Stimulated activated CD8-positive, alpha-beta memory T cell treated with anti-CD3 and anti-CD28 coated beads, Interleukin-4, amount 100 ng/mL, for 24 hours (primary cell): ENCODE data around the gene CNIH3.
"Not testable (repeated sequence)": the region's sequence is repeated elsewhere in the genome, so short reads cannot be mapped to it uniquely, and the experiment has no call there.

Experiments used
- DNase-seq: peaks from one replicate; pipeline ENCODE4 v3.0.0-alpha.2; 2020; ENCODE audit warnings: low read depth

Gene CNIH3

DNA sequence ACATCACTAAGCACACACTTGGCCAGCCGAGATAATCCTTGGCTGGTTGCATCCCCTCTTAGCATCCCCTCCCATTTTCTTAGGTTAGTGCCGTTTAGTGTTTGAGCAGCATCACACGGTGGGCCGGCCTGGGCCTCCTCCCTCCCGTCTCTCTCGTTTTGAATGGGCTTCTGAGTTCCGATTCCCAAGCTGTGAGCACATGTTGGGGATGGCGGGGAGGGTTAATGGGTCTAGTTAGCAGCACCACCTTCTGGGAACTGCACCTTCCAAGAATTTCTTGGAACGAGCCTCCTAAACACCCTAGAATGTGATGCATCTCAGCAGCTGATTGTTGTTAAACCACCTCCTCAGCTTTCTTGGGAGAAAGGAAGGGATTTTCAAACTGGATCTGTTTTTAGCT lies 73.3 kb downstream of the CNIH3 start:
- no peak for DNase-seq

DNA sequence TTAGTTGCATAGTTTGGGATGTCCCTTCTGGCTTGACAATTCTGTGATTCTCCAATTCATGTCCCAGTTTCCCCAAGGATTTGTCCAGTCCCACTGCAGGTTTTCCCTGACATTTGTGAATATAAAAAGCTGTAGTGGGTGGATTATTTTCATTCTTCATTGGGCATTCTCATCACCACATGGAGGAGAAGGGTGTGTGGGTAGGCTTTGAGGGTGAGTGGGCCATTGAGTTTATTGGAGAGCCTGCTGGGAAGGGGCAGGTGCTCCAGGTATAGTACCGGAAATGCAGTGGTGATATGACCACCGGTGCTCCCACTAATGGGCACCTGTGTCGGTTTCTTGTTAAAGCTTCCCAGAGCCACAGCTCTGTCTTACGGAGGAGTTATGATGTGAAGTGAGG lies 74.5 kb downstream of the CNIH3 start:
- no peak for DNase-seq

DNA sequence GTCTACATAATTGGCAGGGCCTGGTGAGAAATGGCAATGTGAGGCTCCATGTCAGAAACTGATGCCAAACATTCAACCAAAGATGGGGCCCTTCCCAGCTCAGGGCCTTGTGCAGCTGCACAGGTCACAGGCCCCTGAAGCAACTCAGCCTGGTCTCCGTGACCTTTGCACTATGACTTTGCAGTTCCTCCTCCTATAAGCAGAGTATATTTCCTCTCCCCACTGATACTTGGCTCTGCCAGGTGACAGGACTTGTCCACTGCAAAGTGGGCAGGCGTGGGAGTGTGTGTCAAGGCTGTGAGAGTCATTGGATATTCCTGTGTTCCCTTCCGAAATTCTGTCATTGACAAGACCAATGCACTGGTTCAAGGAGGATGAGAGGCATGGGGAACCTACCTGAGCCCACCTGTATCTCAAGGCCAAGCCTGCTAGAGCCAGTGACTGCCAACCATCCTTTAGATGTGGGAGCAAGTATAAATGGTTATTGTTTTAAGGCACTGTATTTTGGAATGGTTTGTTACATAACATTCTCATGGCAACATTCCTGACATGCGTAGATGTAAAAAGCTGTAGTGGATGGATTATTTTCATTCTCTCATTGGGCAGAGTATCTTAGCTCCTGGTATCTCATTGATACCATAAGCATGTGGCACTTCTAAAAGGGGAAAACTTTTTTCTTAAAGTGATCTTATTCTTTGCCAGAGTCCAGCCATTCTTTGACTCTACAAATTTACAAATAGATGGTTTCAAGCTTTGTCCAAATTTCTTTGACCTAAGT lies 75.2 kb downstream of the CNIH3 start:
- DNase-seq, result no peak

DNA sequence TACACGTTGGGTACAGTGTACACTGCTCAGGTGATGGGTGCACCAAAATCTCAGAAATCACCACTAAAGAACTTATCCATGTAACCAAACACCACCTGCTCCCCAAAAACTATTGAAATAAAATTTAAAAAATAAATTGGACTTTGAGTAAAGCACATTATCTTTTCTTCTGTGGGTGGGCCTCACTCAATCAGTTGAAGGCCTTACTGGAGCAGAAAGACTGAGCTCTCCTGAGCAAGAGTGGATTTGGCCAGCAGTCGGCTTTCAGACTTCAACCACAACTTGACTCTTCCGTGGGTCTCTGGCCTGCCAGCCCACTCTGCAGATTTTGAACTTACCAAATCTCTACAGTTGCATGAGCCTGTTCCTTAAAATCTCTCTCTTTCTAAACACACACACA lies 78.9 kb downstream of the CNIH3 start:
- DNase-seq, result no peak

DNA sequence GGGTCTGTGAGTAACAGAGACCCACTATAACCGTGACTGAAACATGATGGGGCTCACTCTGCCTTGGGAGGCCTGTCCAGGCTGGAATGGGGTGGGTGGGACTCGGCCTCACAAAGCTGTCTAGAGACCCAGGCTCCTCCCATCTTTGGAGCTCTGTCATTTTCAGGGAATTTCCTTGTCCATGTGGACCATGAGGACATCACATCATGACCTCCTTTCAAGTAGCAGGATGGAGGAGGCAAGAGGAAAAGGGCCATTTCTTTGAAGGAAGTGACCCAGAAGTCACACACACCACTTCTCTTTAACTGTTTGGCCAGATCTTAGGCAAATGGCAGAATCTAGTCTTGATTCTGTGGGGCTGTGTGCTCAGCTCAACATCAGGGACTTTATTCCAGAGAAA lies 79.9 kb downstream of the CNIH3 start:
- DNase-seq, result no peak

DNA sequence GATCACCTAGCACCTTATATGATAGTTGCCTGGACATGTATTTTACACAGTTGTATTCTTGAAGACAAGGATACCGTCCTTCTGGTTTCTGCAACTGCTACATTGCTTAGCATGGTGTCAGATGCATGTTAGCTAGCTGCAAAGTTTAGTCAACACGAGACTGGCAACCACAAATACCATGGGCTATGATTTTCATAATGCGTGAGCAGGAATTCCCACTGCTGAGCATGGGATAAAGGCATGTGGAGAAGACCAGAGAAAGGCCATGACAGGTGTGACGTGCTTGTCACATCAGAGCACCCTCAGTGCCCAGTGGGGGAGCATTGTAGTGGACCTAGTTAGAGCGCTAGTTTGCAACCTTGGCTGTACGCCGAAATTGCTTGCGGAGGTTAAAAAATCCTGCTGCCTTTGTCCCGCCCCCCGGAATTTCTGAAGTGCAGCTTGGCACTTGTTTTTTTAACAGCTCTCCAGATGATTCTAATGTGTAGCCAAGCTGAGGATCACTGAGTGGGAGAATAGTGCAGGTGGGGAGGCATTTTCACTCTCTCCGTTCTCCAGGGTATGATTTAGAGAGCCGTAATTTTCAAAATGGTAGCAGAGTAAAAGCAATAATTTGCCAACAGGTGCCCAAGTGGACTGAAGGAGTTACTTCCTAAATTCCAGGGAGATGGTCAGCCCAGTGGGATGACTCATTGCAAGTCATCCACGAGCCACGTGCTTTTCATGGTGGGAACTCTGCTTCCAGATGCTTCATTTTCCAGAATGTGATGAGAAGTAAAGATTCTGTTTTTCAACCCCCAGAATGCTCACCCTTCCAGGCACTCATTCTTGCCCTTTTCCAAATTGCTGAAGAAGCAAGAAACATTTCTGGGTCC lies 81.0 kb downstream of the CNIH3 start:
- no peak for DNase-seq

DNA sequence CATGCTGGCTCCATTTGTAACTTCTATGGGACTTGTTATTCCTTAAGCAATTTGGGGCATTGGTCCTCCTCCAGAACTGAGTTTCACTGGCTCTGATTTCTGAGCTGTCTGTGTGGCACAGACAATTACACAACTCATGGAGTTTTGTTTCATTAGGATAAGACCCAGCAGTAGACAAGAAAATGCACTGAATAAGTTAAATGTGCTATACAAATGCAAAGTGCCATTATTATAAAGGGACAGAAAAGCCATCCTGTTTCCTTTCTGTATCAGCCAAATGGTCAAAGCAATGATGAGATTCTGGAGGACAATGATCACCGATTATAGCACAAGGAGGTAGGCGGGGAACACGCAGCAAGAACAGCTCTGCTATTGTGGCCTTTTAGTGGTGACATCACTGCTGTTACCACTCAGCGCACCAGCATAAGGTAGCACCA lies 81.9 kb downstream of the CNIH3 start:
- DNase-seq, result no peak

DNA sequence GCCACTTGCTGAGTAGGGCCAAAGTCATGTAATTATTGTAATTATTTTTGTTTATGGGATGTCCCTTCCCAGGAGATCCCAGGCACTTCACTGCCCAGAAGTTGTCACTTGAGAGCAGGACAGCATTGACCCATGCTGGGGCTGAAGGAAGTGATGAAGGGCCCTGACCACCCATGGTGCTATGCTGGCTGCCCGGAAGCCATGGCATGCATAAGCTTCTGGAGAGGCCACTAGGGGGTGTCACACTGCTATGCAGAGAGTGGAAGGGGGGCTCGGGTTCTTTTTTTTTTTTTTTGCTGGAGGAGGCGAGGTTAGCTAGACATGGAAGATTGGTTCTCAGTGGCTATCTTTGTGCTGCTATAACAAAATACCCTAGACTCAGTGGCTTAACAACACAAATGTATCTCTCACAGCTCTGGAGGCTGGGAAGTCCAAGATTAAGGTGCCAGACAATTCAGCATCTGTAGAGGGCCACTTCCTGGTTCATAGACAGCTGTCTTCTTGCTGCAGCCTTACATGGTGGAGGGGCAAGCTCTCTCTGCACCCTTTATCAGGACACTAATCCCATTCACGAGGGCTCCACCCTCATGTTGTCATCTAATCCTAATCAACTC lies 84.9 kb downstream of the CNIH3 start:
- no peak for DNase-seq

DNA sequence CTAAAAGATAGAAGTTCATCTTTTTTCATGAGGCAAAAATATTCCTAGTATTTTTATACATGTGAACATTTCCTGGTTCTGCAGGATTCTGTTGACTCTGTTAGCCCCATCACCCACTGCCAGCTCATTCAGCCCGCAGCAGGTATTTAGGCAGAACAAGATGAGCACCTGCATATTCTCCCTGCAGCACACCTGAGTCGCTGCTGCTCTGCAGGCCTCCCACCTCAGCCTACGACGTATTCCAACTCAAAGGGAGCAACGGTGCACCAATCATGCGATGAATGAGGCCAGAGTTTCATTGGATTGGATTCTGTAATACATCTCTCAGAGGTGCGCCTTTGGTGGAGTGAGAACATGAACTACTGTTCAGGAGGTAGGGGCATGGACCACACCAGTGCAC lies 87.6 kb downstream of the CNIH3 start:
- DNase-seq, result no peak

DNA sequence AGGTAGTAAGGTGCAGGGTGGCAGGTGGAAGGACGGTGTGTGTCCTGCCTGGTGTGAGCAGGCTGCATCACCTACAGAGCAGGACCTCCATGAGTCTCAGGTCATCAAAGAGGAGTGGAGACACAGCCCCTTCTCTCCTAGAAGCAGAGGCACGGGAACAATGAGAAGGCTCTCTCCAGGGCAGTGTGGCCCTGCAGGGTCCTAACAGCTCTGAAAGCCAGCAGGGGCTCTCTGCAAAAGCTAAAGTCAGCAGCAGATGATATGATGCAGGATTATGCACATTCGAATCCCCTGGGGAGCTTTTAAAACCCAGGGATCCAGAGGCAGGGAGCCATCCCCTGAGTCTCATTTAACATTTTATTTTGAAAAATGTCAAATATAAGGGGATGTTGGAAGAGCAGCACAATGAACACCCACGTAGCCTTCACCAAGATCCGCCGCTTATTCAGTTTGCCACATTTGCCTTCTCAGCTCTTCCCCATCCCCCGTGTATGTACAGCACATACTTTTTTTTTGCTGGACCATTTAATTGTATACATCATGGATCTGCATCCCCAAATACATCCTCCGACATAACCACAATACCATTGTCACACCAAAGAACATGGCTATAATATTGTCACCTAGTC lies 88.1 kb downstream of the CNIH3 start:
- no peak for DNase-seq

DNA sequence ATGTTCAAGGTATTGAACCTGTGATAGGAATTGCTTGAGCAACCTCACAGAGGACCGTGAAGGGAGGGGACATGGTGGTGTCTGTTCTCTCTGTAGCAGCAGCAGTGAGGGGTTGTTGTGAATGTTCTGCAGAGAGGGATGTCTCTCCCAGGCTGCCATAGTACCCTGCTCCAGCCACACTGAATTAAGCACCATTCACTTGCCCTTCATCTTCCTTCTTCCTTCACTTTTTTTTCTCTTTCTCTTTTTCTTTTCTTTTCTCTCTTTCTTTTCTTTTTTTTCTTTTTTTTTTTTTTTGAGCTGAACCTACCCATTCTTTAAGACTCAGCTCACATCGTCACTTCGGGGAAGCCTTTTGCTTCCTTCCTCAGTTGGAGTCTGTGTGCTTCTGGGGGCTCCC lies 89.5 kb downstream of the CNIH3 start:
- DNase-seq, result no peak

DNA sequence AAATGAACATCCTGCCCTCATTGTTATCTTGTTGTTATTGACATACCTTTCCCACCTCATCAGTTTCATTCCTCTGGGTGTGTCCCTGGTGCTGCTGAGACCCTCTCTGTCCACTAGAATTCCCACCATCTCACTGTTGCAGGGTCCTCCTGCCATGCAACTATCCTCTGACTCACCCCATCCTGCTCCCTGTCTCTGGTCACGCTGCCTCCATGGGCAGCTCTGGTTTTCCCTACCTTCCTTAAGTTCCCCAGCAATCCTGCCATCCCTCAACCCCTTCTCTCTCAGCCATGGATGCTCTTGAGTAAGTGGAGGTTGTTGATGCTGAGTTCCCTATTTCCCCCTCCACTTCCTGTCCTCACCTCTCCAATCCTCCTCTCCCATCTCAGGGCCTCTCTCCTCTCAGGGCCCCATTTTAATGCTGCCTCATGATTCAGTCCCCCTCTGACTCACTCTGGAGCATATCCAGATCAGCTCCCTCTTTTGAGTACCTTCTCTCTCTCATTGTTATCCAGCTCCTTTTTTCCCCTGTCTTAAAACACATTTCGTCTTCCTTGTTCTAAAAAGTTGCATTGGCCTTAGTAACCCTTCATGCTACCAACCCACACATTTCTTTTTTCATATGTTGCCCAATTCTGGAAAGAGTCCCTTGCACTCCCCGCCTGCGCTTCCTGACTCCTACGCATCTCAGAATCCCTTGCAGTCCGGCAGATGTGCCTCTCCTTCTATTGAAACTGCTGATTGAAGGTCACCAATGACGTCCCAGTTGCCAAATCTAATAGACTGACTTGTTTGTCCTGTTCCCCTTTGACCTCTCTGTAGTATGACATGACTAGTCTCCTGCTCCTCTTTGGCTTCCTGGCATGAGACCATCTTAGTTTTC lies 92.0 kb downstream of the CNIH3 start:
- no peak for DNase-seq

DNA sequence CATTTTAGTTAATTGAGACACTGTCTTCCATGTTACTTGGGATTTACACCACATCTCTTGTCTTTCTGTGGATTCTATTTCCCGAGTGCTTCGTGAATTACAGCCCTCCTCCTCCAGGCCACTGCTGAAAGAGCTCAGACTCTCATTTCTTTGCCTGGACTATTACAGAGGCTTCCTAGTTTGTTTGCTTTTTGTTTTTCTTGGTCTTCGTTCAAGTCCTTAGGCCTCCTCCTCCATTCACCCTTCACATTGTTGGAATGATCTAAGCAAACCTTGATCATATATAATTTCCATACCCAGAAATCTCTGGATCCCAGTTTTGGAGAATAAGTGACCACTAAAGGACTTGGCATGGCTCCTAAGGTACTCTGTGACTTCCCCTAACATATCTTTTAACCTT lies 94.1 kb downstream of the CNIH3 start:
- DNase-seq, result no peak

DNA sequence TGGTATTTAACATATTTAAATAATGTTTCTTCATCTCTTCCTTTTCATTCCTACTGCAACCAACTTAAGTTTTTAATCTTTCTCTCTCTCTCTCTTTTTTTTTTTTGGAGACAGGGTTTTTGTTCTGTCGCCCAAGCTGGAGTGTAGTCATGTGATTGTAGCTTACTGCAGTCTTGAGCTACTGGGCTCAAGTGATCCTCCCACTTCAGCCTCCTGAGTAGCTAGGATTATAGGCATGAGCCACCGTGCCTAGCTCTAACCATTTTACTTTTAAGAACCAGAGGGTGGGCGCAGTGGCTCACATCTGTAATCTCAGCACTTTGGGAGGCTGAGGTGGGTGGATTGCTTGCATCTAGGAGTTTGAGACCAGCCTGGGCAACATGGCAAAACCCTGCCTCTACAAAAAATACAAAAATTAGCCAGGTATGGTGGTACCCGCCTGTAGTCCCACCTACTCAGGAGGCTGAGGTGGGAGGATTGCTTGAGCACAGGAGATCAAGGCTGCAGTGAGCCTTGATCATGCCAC lies 95.2 kb downstream of the CNIH3 start:
- DNase-seq, result not testable (repeated sequence)

DNA sequence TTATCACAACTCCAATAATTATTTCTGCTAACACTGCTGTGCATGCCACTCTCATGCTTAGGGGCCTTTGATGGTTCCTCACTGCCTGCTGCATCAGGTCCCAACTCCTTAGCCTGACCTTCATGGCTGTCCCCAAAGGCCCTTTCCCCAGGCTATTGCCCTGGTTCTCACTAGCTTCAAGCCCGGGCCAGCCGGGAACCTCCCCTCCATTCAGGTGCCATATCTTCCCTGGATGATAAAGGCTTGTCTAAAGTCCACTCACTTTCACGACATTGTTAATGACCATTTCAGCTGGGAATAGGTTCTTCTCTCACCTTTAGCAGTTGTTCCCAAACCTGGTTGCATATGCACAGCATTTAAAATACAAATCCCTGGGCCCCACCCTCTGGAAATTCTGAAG lies 95.8 kb downstream of the CNIH3 start:
- DNase-seq, result no peak

DNA sequence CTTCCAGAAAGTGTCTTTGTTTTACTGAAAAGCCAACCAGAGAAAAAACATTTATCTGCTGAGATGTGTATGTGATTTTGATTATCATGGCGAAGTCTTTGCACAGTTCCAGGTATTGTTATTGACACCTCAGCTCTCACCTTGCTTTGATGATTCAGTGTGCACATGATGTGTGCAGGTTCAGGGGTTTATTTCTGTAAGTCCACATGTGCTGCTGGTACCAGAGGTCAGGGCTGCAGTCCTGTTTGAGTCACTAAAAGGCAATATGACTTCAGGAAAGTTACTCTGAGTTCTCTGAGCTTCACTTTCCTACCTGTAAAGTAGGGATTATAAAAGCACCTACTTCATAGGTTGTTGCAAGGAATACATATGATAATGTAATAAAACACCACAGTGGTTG lies 97.1 kb downstream of the CNIH3 start:
- no peak for DNase-seq

DNA sequence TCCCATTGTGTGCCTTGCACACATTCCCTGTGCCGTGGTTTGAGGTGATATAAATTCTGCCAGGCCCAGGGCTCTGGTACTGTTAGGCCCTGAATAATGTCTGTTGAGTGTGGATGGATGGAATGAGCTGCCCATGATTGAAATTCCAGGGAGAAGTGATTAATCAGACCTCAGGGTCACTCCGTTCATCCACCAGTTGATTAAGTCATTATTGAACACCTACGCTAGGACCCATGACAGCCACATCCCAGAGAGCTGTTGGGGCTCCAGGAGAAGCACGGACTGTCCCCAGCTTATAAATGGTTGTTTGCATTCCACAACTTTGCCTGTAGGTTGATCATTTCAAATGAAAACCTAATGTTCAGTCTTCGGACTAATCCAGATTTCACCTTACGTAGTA lies 98.4 kb downstream of the CNIH3 start:
- no peak for DNase-seq

DNA sequence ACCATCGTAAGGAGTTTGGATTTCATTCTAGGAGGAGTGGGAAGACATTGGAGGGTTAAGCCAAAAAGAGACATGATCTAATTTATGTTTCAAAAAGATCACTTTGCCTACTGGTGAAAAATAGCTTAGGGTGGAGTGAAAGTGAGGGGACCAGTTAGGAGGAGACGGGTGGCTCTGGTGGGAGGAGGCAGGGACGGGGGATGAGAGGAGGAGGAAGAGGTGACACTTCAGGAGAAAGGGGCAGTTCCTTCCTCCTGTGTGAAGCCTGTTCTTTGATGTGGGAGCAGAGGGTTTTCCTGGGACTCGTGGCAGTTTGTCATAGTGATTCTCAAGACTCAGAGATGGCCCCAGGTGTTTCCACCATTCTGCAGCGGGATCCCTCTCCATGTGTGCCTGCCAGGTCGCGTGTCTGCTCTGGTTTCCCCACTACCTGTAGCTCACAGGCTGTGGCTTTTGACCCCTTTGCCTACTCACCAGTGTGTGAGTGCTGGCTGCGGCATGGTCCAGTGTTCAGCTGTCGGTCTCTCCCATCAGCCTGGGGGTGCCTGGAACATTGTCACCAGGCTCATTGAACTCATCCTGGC lies 102.4 kb downstream of the CNIH3 start:
- no peak for DNase-seq

DNA sequence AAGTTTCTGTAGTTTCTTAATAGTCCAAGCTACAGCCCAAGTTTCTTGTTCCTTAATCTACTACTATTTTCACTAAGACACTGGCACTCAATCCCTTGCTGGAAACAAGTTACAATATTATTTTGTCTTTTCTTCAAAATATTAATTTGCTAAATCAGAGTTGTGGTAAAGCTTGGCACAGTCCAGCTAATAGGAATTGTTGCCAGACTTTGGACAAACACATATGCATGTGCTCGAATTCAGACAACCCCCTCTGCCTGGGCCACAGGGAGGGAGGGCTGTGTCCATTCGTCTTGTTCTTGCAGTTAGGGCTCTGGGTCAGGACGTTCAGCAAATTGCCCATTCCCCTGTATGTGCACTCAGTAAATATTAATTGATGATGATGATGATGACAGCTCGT lies 103.6 kb downstream of the CNIH3 start:
- DNase-seq, result no peak

DNA sequence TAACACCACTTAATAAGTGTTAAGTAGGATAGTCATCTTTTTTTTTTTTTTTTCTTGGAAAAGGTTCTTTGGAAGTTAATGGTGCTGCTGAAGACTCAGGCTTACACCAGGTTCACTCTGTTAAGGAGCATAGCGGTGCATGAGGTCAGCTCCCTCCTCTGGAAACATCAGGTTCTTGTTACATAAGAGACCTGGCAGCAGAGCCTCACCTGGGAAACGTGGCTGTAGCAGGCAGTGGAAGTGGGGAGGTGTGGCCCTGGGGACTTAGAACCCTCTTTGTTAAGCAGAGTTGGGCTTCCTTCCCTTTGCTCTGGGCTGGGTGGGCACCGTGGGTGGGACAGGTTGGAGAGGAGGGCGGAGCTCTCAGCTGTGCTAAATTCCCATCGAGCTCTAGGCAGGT lies 104.1 kb downstream of the CNIH3 start:
- no peak for DNase-seq

DNA sequence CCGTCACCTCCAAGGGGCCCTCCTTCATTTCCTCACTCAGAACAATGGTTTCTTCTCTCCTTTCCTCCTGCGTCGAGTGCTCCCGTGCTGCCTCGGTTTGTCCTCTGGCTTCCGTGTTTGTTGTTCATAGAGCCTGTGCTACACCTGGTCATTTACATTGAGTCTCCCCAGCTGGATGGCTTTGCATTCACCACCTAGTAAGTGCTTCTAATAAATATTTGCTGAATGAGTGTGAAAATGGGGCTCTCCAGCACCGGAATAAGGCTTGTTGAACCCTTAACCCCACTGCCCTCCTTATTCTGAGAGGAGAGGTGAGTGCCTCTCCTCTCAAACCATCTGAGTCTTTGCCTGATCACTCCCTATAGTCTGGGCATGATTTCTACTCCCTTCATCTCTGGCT lies 104.9 kb downstream of the CNIH3 start:
- DNase-seq, result no peak
